IMR-90 (cell line): Measurements from ENCODE around the gene CROCC. TPM values are rescaled to one million over a fixed set of nuclear protein-coding genes. Genes with fewer than 3 reads are reported as not detected.
"Not testable (repeated sequence)": the region's sequence is repeated elsewhere in the genome, so short reads cannot be mapped to it uniquely, and the experiment has no call there.

Experiments used
- ATAC-seq: fragments of 200-7000 bp; cut with Tn5 transposase; 2 replicates; pipeline ENCODE4 v1.9.1; 2020; ENCODE audit warnings: low read depth, mild to moderate bottlenecking, moderate library complexity
- BruUV-seq: library from RNA; stranded (reverse); fragments of 400-500 nt; replicated peaks from 2 replicates; lab custom pipeline; 2021; lab: Mats Ljungman, UMichigan
- CTCF ChIA-PET: fragments of 300-600 bp; formaldehyde crosslinking; extraction: SDS; loops from one replicate; lab custom pipeline; 2021; ENCODE audit warnings: antibody characterized with exemption; lab: Yijun Ruan, JAX
- POLR2A ChIA-PET: fragments of 300-600 bp; sonication (Branson Sonifier 250); formaldehyde crosslinking; loops from one replicate; lab custom pipeline; 2022; ENCODE audit warnings: antibody characterized with exemption; ENCODE audit not compliant: unreplicated experiment; lab: Charles Lee
- DNase-seq: peaks from one replicate; pipeline ENCODE4 v3.0.0; 2013
- H2AFZ ChIP-seq: replicated peaks from 2 replicates; pipeline ENCODE3; 2013; ENCODE audit warnings: low read length, mild to moderate bottlenecking; ENCODE audit not compliant: poor library complexity
- H2AK5ac ChIP-seq: 2 replicates; pipeline ENCODE4 v1.6.1; 2013; ENCODE audit warnings: low read depth, low read length, inconsistent platforms
- H2AK9ac ChIP-seq: replicated peaks from 2 replicates; pipeline ENCODE3; 2013; ENCODE audit warnings: mild to moderate bottlenecking, low read depth, low read length, moderate library complexity; ENCODE audit not compliant: poor library complexity
- H2BK120ac ChIP-seq: 2 replicates; pipeline ENCODE4 v1.6.1; 2013; ENCODE audit warnings: low read depth, low read length, inconsistent platforms
- H2BK15ac ChIP-seq: 3 replicates; pipeline ENCODE4 v1.6.1; 2013; ENCODE audit warnings: low read depth, low read length, inconsistent platforms
- H2BK20ac ChIP-seq: 2 replicates; pipeline ENCODE4 v1.6.1; 2013; ENCODE audit warnings: low read depth, mild to moderate bottlenecking, inconsistent platforms, low read length, moderate library complexity
- H2BK5ac ChIP-seq: 2 replicates; pipeline ENCODE4 v1.6.1; 2013; ENCODE audit warnings: mild to moderate bottlenecking, low read depth, low read length, inconsistent platforms; ENCODE audit not compliant: poor library complexity, severe bottlenecking
- H3K14ac ChIP-seq: replicated peaks from 2 replicates; pipeline ENCODE4 v1.6.1; 2013; ENCODE audit warnings: low read depth, low read length, inconsistent platforms
- H3K18ac ChIP-seq: 2 replicates; pipeline ENCODE4 v1.6.1; 2013; ENCODE audit warnings: low read depth, low read length, control low read depth
- H3K23ac ChIP-seq: 2 replicates; pipeline ENCODE4 v1.6.1; 2013; ENCODE audit warnings: low read depth, low read length, inconsistent platforms
- H3K27ac ChIP-seq: 2 replicates; pipeline ENCODE4 v1.5.1; 2013; ENCODE audit warnings: mild to moderate bottlenecking, control low read depth, low read length; ENCODE audit not compliant: insufficient read depth
- H3K27me3 ChIP-seq: 2 replicates; pipeline ENCODE4 v1.6.1; 2013; ENCODE audit warnings: low read length; ENCODE audit not compliant: control insufficient read depth, insufficient read depth
- H3K36me3 ChIP-seq: 2 replicates; pipeline ENCODE4 v1.6.1; 2013; ENCODE audit warnings: low read length, mixed read lengths; ENCODE audit not compliant: control insufficient read depth, insufficient read depth
- H3K4ac ChIP-seq: 2 replicates; pipeline ENCODE4 v1.6.1; 2013; ENCODE audit warnings: low read depth, low read length, inconsistent platforms
- H3K4me1 ChIP-seq: 2 replicates; pipeline ENCODE4 v1.6.1; 2013; ENCODE audit warnings: low read length, mixed read lengths; ENCODE audit not compliant: control insufficient read depth, insufficient read depth
- H3K4me2 ChIP-seq: 2 replicates; pipeline ENCODE4 v1.6.1; 2013; ENCODE audit warnings: low read depth, mild to moderate bottlenecking, control low read depth, low read length, moderate library complexity
- H3K4me3 ChIP-seq: 2 replicates; pipeline ENCODE4 v1.5.1; 2013; ENCODE audit warnings: low read depth, mild to moderate bottlenecking, control low read depth, low read length, moderate library complexity; ENCODE audit not compliant: insufficient read depth
- H3K56ac ChIP-seq: 2 replicates; pipeline ENCODE4 v1.6.1; 2013; ENCODE audit warnings: low read length, inconsistent platforms; ENCODE audit not compliant: insufficient read depth; ENCODE audit errors: extremely low read depth
- H3K79me1 ChIP-seq, 2 experiments: 2 replicates each; pipeline ENCODE4 v1.6.1; 2013; ENCODE audit warnings: low read length in 2 of 2, inconsistent platforms in 1 of 2, low read depth in 1 of 2
- H3K9ac ChIP-seq: 2 replicates; pipeline ENCODE4 v1.6.1; 2013; ENCODE audit warnings: low read depth, low read length, control low read depth
- H3K9me1 ChIP-seq: 2 replicates; pipeline ENCODE4 v1.6.1; 2013; ENCODE audit warnings: low read length, inconsistent platforms; ENCODE audit not compliant: insufficient read depth
- H3K9me3 ChIP-seq: 2 replicates; pipeline ENCODE4 v1.6.1; 2013; ENCODE audit warnings: low read length; ENCODE audit not compliant: control insufficient read depth, insufficient read depth
- H4K20me1 ChIP-seq: 2 replicates; pipeline ENCODE4 v1.6.1; 2013; ENCODE audit warnings: low read length, inconsistent platforms; ENCODE audit not compliant: insufficient read depth
- H4K5ac ChIP-seq: 2 replicates; pipeline ENCODE4 v1.6.1; 2013; ENCODE audit warnings: mild to moderate bottlenecking, low read depth, low read length, control low read depth
- H4K8ac ChIP-seq, 2 experiments: 2 replicates each; pipeline ENCODE4 v1.6.1; 2013; ENCODE audit warnings: low read depth in 2 of 2, low read length in 2 of 2, control low read depth in 1 of 2, inconsistent platforms in 1 of 2
- H4K91ac ChIP-seq: 2 replicates; pipeline ENCODE4 v1.6.1; 2013; ENCODE audit warnings: low read depth, low read length, inconsistent platforms; ENCODE audit not compliant: insufficient read depth
- CTCF ChIP-seq: conservative IDR thresholded peaks from 2 replicates; pipeline ENCODE4 v1.5.1; 2012; ENCODE audit warnings: mild to moderate bottlenecking, low read depth, low read length, improper control_type of control experiment
- NFE2L2 ChIP-seq: fragments of 150-350 bp; IDR thresholded peaks from 2 replicates; pipeline ENCODE4 v1.6.1; 2016; ENCODE audit warnings: low read depth, mild to moderate bottlenecking, low read length
- WGBS, 2 experiments: methylation state at CpG; one replicate each; pipeline versions ENCODE4 v1.1.5 to v1.1.7; 2013; ENCODE audit warnings: missing lambda C conversion rate in 2 of 2; ENCODE audit not compliant: insufficient read length in 1 of 2; ENCODE audit errors: extremely low coverage in 2 of 2; 5-methylcytosine and 5-hydroxymethylcytosine counted together
- dilution Hi-C: fragments of 300-500 bp; cut with HindIII; formaldehyde crosslinking; loops from one replicate; pipeline ENCODE4 v1.14.3; 2018; ENCODE audit warnings: low sequenced_read_pairs; ENCODE audit not compliant: unreplicated experiment
- in situ Hi-C: fragments of 300-500 bp; cut with MboI; formaldehyde crosslinking; loops from 3 replicates; pipeline ENCODE4 v1.14.3; 2019; ENCODE audit warnings: low sequenced_read_pairs, inconsistent platforms, mixed read lengths
- intact Hi-C: fragments of 100-400 bp; cut with micrococcal nuclease; formaldehyde crosslinking; loops from 2 replicates; pipeline ENCODE4 v1.10.0; 2022
- polyA plus RNA-seq, 3 experiments: library from polyadenylated mRNA; depleted of rRNA; stranded (reverse); fragments of >200 nt; gene quantifications; 2 replicates each; pipeline ENCODE4 v1.2.3, GENCODE V29; 2012; ENCODE audit warnings: low replicate concordance in 1 of 3
- total RNA-seq: library from RNA; depleted of rRNA; stranded (reverse); fragments of >200 nt; gene quantifications from 2 replicates; pipeline ENCODE4 v1.2.3, GENCODE V29; 2012

CROCC gene
- total and polyA plus RNA-seq, 2 of the 4 experiments (the other 2 are of a cell fraction) = 7.5 to 13.7 TPM

DNA sequence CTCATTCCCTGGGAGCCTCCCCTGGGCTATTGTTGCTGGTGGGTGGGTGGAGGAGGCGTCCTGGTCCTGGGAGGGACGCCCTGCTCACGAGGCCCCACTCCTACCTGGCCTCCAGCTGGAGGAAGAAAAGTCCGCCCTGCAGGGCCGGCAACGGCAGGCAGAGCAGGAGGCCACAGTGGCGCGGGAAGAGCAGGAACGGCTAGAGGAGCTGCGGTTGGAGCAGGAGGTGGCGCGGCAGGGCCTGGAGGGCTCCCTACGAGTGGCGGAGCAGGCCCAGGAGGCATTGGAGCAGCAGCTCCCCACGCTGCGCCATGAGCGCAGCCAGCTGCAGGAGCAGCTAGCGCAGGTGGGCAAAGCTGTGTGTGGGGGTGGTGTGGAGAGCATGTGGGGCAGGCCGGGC is 24.9 kb downstream of the CROCC start:
- Histone ChIP-seq H3K4me1 (no peaks in the 10 kb centered on the region), H3K27ac (no peak overlapping the region), H3K14ac (no peak overlapping the region), H2BK120ac (no peak overlapping the region), H4K5ac (no peak overlapping the region), H3K4me3 (no peak overlapping the region), H3K9ac (no peak overlapping the region), H2BK20ac (no peak overlapping the region), H3K4me2 (no peak overlapping the region), H4K91ac (no peak overlapping the region), H4K8ac (no peak overlapping the region), H2BK5ac (no peak overlapping the region), H3K18ac (no peak overlapping the region), H2AFZ (no peak overlapping the region), H3K9me3 (no peaks in the 10 kb centered on the region), H3K23ac (no peak overlapping the region), H3K27me3 (no peaks in the 10 kb centered on the region), H2AK5ac (no peak overlapping the region), H3K56ac (no peak overlapping the region), H2BK15ac (no peak overlapping the region), H3K36me3 (peaks cover 1% of the 10 kb centered on the region), H3K4ac (no peak overlapping the region), H3K79me1 (no peaks in the 10 kb centered on the region), H3K9me1 (peaks cover 4% of the 10 kb centered on the region), H4K20me1 (peaks cover 4% of the 10 kb centered on the region; the same call in 1 of the 2 replicates), H2AK9ac (peak overlapping the region; percentile 55)
- TF ChIP-seq NFE2L2 (no peak), CTCF (no peak)
- WGBS, 2 experiments = 86% methylated on average over 15 of the region's 19 CpGs; no CpG with 5 or more reads in 1 of the 2 experiments
- BruUV-seq = no TSS peak
- DNase-seq (no peak), ATAC-seq (no peak)
- intact Hi-C loops (no loop called here), in situ Hi-C loops (loop anchor here (5.0 kb wide), 1 partner anchor 324 kb away; no protein-coding TSS in a partner anchor), dilution Hi-C loops (no loop called here)
- ChIA-PET POLR2A (no interaction called here), CTCF (no interaction called here)

DNA sequence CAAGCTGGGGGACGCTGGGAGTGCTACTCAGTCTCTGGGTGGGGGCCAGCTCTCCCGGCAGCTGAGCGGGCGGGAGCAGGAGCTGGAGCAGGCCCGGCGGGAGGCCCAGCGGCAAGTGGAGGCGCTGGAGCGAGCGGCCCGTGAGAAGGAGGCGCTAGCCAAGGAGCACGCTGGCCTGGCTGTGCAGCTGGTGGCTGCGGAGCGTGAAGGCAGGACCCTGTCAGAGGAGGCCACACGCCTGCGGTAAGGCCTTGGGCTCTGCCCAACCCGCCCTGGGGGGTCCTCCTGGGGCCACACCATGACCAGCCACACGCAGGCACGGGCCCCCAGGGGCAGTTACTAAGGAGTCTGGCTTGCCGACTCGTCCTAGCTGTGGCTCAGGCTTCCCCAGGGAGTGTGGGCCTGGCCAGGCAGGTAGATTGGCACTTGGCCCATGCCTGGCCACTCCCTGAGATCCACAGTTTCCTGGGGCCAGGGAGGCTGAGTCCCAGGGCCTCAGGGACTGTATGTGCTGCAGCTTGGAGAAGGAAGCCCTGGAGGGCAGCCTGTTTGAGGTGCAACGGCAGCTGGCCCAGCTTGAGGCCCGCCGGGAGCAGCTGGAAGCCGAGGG is 26.7 kb downstream of the CROCC start:
- DNase-seq, H3K4me3 ChIP-seq, H3K4me2 ChIP-seq, BruUV-seq, H2BK5ac ChIP-seq, H3K4me1 ChIP-seq, dilution Hi-C loops, H3K9me1 ChIP-seq, H3K23ac ChIP-seq, H2BK20ac ChIP-seq, intact Hi-C loops, H3K14ac ChIP-seq, H2AK9ac ChIP-seq, H3K9me3 ChIP-seq, H2BK15ac ChIP-seq, H4K20me1 ChIP-seq, H2AK5ac ChIP-seq, H3K18ac ChIP-seq, H3K79me1 ChIP-seq, H3K27ac ChIP-seq, H2BK120ac ChIP-seq, H4K5ac ChIP-seq, H4K91ac ChIP-seq, ATAC-seq, POLR2A ChIA-PET, H3K9ac ChIP-seq, H3K36me3 ChIP-seq, H3K27me3 ChIP-seq, H3K4ac ChIP-seq, H3K56ac ChIP-seq, H2AFZ ChIP-seq, H4K8ac ChIP-seq: not testable (repeated sequence)
- CTCF ChIA-PET = interaction anchor here (1.1 kb wide), 1 partner anchor 30 kb away, joined by 3 read pairs; no protein-coding TSS in a partner anchor
- in situ Hi-C loops = loop anchor here (5.0 kb wide), 1 partner anchor 326 kb away; no protein-coding TSS in a partner anchor
- 89% methylated on average over 26 of the region's 26 CpGs; no CpG with 5 or more reads in 1 of the 2 experiments for WGBS, 2 experiments
